Subcutaneous abdominal adipose tissue (tissue), 5 donors: ENCODE data around the gene GUCA1A.

ENCODE experiments used
- H3K27ac ChIP-seq: one replicate; pipeline ENCODE4 v1.7.0; 2013; ENCODE audit warnings: low read depth, mild to moderate bottlenecking, inconsistent platforms, low read length, moderate library complexity
- H3K27me3 ChIP-seq, 5 donors: one replicate each; pipeline ENCODE4 v1.7.0; 2013; ENCODE audit warnings: low read length in 5 of 5, inconsistent platforms in 1 of 5; ENCODE audit not compliant: control insufficient read depth in 5 of 5, insufficient read depth in 4 of 5
- H3K36me3 ChIP-seq, 5 donors: one replicate each; pipeline ENCODE4 v1.7.0; 2013; ENCODE audit warnings: low read length in 5 of 5; ENCODE audit not compliant: control insufficient read depth in 5 of 5, insufficient read depth in 5 of 5
- H3K4me1 ChIP-seq, 5 donors: one replicate each; pipeline ENCODE4 v1.7.0; 2013; ENCODE audit warnings: low read length in 5 of 5, mild to moderate bottlenecking in 3 of 5, moderate library complexity in 1 of 5; ENCODE audit not compliant: control insufficient read depth in 5 of 5, insufficient read depth in 5 of 5
- H3K4me3 ChIP-seq, 5 donors: one replicate each; pipeline ENCODE4 v1.7.0; 2013; ENCODE audit warnings: low read length in 5 of 5, low read depth in 1 of 5
- H3K9ac ChIP-seq, 5 donors: one replicate each; pipeline ENCODE4 v1.7.0; 2013; ENCODE audit warnings: low read length in 5 of 5, mild to moderate bottlenecking in 4 of 5, moderate library complexity in 3 of 5
- H3K9me3 ChIP-seq, 5 donors: one replicate each; pipeline ENCODE4 v1.7.0; 2013; ENCODE audit warnings: low read length in 5 of 5; ENCODE audit not compliant: control insufficient read depth in 5 of 5
- donor health status: healthy.
- donor health status: healthy.
- donor health status: healthy.
- donor health status: healthy.
- donor health status: healthy.

Gene GUCA1A

DNA sequence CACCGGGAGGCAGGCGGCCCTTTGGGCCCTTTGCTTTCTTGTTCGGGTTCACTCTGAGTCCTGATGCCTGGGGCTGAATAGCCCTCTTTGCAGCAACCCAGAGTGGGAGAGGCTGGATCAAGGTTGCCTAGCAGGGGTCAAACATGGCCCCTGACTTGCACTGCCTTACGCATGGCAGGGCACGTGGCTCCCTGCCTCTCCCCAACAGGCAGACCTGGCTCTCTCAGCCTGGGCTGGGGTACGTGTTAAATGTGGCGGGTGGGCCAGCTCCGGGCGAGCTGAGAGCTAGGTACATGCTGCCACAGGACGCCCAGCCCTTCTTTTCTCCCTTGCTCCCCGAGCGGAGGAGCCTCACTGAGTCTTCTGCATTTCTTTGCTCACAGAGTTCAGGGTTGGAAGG is 38.0 kb upstream of the GUCA1A start:
- H3K27me3 ChIP-seq: peaks cover 0 to 8% (median 0%) of the 10 kb centered on the region in 5 donors
- H3K27ac ChIP-seq: no peak overlapping the region

DNA sequence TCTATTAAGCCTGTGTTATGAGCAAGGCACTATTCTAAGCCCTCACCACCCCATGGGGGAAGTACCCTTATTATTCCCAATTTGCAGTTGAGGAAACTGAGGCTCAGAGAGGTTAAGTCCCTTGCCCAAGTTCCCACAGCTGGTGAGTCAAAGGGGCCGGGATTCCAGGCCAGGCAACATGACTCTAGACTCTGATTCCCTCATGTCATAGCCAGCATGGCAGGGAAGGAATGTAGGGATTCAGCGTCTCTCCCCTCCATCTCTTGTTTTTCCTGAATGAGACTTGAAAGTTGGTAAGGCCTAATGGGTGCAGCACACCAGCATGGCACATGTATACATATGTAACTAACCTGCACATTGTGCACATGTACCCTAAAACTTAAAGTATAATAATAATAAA is 37.4 kb upstream of the GUCA1A start:
- H3K36me3 ChIP-seq: no peaks in the 10 kb centered on the region
- H3K27ac ChIP-seq: no peak overlapping the region
- no peaks in the 10 kb centered on the region for H3K9me3 ChIP-seq
- H3K4me3 ChIP-seq: no peak overlapping the region
- no peak overlapping the region for H3K9ac ChIP-seq
- peaks cover 0 to 5% (median 0%) of the 10 kb centered on the region in 5 donors for H3K4me1 ChIP-seq
- peaks cover 0 to 8% (median 0%) of the 10 kb centered on the region in 5 donors for H3K27me3 ChIP-seq

More for the DNA sequence above, 38.0 kb upstream of the GUCA1A start:
- Histone ChIP-seq H3K9ac (no peak overlapping the region), H3K4me1 (peaks cover 0 to 4% (median 0%) of the 10 kb centered on the region in 5 donors), H3K4me3 (no peak overlapping the region), H3K36me3 (no peaks in the 10 kb centered on the region), H3K9me3 (no peaks in the 10 kb centered on the region)

DNA sequence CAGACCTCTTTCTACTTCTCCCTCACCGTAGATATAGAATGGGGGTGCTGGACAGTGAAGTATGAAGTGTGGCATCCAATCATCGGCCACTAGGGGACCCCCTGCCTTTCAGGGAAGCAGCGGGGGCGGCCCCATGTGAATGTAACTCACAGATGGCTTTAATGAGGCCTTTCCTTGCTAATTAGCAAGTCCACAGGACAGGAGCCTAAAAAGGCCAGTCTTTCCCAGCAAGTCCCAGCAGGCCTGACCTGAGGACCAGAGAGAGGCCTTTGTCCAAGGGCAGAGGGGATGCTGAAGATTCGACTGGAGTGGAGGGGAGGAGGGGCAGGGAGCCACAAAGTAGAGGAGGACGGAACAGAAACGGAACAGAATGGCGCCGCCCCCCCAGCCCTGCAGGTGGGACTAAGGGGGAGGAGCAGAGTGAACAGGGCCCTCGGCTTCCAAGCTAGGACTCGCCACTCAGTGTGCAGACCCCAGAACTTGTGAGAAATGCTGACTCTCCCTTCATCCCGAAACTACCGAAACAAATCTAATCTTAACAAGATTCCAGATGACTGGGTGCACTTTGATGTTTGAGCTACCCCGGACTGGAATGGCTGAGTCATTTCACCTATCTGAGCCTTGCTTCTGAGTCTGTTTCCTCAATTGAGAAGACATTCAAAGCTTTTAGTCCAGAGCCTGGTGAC is 36.5 kb upstream of the GUCA1A start:
- H3K27me3 ChIP-seq: peaks cover 0 to 6% (median 2%) of the 10 kb centered on the region in 5 donors
- H3K9me3 ChIP-seq: no peaks in the 10 kb centered on the region
- H3K36me3 ChIP-seq: no peaks in the 10 kb centered on the region
- peaks cover 0 to 13% (median 7%) of the 10 kb centered on the region in 5 donors for H3K4me1 ChIP-seq
- H3K9ac ChIP-seq: no peak overlapping the region
- H3K27ac ChIP-seq: no peak overlapping the region
- no peak overlapping the region for H3K4me3 ChIP-seq

DNA sequence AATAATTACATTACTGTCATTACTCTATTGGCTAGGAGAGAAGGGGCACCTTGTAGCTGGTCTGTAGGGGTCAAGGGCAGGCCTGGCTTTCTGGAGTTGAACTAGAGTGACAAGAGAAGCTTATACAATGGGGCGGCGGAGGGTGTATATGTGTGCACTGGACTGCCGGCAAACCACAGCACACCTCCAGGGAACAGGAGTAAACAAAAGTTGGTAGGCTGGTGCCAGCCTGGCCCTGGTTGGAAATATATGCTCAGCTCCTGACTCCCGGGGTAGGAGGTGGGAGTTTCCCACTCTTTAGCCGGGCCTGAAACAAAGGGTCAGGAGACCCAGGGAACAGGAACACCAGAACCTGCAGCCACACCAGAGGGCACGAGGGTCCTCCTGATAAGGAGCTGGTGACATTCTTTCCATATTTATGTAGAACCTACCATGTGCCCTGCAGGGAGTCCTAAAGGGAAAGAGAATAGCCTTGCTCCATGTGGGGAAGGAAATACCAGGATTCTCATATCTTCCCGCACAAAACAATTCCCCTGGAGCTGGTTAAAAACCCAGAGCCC is 35.9 kb upstream of the GUCA1A start:
- Histone ChIP-seq H3K4me1 (peaks cover 0 to 19% (median 13%) of the 10 kb centered on the region in 5 donors), H3K36me3 (no peaks in the 10 kb centered on the region), H3K4me3 (no peak overlapping the region), H3K9ac (no peak overlapping the region), H3K27me3 (peaks cover 0 to 10% (median 2%) of the 10 kb centered on the region in 5 donors), H3K9me3 (no peaks in the 10 kb centered on the region), H3K27ac (no peak overlapping the region)

DNA sequence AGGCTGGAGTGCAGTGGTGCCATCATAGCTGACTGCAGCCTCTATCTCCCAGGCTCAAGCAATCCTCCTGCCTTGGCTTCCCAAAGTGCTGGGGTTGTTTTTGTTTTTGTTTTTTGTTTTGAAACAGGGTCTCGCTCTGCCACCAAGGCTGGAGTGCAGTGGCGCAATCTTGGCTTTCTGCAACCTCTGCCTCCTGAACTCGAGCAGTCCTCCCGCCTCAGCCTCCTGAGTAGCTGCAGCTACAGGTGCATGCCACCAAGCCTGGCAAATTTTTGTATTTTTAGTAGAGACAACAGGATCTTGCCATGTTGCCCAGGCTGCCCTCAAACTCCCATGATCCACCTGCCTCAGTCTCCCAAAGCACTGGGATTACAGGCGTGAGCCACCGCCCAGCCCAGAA is 35.0 kb upstream of the GUCA1A start:
- Histone ChIP-seq H3K9me3 (no peaks in the 10 kb centered on the region), H3K4me1 (peaks cover 0 to 26% (median 20%) of the 10 kb centered on the region in 5 donors), H3K4me3 (no peak overlapping the region), H3K36me3 (no peaks in the 10 kb centered on the region), H3K27ac (no peak overlapping the region), H3K27me3 (peaks cover 0 to 15% (median 6%) of the 10 kb centered on the region in 5 donors), H3K9ac (no peak overlapping the region)

DNA sequence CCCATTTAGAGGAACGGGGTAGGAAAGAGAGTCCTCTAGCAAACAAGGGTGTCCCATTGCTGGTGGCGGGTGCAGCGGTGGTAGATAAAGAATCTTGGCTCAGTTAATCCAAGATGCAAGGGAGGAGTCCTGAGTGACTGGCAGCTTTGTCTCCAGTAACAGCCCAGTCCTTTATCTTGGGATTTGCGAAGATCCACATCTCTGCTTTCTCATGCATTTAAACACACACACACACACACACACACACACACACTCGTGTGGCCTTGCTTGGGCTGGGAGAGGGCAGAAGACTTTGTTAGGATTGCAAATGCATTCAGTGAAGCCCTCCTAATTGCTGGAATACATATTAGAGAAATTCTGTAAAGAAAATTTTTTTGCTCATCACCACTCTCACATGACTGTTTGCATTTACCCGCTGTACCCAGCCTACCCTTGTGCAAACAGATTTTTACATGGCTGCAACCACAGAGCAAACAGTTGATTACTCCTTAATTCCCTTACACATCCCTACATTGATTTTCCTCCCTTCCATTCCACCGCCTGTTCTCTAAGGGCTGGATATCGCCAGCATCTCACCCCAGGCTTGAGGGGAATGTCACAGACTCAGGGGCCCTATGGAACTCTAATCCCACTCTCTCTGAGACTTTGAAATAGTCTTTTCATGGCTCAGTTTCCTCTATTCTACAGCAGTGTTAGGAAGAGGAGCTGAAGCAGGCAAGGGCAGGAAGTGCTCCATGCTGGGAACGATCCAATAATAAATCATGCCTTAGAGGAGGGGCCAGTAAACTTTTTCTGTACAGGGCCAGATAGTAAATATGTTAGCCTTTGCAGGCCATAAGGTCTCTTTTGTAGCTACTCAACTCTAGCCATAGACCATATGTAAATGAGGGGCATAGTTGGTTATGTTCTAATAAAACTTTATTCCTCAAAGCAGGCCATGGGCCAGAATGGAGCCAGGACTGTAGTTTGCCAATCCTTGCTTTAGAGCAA is 34.2 kb upstream of the GUCA1A start:
- H3K4me3 ChIP-seq: no peak overlapping the region
- peaks cover 0 to 26% (median 20%) of the 10 kb centered on the region in 5 donors for H3K4me1 ChIP-seq
- no peaks in the 10 kb centered on the region for H3K9me3 ChIP-seq
- H3K27ac ChIP-seq: no peak overlapping the region
- no peaks in the 10 kb centered on the region for H3K36me3 ChIP-seq
- no peak overlapping the region for H3K9ac ChIP-seq
- H3K27me3 ChIP-seq: peaks cover 0 to 21% (median 7%) of the 10 kb centered on the region in 5 donors

DNA sequence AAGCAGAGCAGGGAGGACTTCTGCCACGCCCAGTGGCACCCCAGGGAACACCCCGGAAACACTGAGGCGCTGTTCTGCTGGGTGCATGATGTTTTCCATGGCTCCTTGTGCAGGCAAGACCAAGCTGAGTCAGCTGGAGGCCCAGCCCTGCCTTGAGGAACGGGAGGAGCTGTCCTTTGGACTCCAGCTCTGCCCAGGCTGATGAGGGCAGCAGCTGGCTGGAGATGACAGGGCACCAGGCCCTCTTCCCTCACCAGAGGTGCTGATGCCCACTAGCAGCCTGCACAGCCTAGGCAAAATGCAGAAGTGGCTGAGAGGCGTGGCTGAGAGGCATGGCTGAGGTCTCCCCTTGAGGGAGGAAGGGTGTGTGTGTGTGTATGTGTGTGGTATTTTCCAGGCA is 33.1 kb upstream of the GUCA1A start:
- H3K9ac ChIP-seq: no peak overlapping the region
- no peak overlapping the region for H3K4me3 ChIP-seq

DNA sequence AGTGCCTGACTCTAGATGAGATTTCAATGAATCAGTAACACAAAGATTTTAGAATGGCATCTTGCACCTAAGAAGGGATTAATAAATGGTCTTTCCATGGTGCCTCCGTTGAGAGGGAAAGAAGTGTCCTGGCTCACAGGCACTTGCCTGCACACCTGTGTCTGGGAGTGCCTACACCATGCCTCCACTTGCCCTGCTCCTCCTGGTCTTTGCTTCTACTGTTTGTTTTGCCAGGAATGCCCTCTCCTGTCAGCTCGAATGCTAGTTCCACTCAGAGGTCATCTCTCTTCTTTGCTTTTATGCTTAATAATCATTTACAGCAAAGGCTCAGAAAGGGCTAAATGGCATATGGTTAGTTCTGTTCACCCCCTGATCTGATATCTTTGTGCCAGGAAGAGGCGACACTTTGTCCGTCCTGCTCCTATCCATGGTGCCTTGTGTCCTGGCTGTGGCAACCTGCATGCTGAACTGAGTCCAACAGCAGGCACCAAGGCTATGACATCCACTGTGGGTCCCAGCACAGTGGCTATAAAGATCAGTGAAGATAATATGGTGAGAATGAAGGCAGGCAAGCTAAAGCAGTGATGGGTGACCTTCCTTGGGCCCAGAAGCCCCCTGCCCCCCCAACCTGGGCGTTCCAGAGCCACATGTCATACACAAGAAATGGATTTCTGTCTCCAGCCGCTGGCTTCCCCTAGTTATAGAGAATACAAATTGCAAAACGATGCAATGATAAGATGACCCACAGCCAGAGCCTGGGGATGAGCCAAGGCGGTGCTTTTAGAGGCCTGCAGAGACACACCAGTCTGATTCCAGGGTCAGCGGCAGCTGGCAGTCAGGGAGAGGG is 32.2 kb upstream of the GUCA1A start:
- H3K27ac ChIP-seq: no peak overlapping the region
- peaks cover 0 to 22% (median 7%) of the 10 kb centered on the region in 5 donors for H3K27me3 ChIP-seq
- H3K4me3 ChIP-seq: peak overlapping the region; percentile 55 to 71 (median 57)
- no peaks in the 10 kb centered on the region for H3K9me3 ChIP-seq
- H3K9ac ChIP-seq: peak overlapping the region in 2 of 5 donors; percentile 25 to 64
- no peaks in the 10 kb centered on the region for H3K36me3 ChIP-seq
- peaks cover 0 to 26% (median 20%) of the 10 kb centered on the region in 5 donors for H3K4me1 ChIP-seq

More for the DNA sequence above, 33.1 kb upstream of the GUCA1A start:
- no peak overlapping the region for H3K27ac ChIP-seq
- no peaks in the 10 kb centered on the region for H3K9me3 ChIP-seq
- H3K4me1 ChIP-seq: peaks cover 0 to 26% (median 20%) of the 10 kb centered on the region in 5 donors
- H3K27me3 ChIP-seq: peaks cover 0 to 20% (median 7%) of the 10 kb centered on the region in 5 donors
- H3K36me3 ChIP-seq: no peaks in the 10 kb centered on the region

DNA sequence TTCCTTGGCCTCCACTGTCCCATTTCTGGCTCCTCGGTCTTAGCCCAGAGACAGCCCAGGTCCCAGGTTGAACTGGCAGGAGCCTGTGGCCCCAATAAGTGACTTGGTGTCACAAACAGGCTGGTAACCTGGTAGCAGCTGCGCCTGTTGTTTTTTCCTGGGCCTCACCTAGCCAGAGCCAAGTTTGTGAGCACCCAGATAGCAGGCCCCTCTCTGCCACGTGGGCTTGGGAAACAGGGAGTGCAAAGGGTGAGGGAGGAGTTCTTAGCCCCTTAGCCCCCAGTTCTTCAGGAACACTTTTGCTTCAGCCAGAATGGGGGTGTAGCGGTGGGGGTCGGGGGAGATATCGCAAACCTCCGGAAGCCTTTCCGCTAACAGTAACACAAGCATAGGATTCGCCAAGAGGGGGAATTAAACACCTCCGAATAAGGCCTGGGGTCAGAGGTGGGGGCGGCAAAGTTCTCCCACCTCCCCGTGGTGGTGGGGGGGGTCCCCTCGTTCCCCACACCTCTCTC is 31.5 kb upstream of the GUCA1A start:
- H3K27me3 ChIP-seq: peaks cover 0 to 22% (median 7%) of the 10 kb centered on the region in 5 donors
- H3K36me3 ChIP-seq: no peaks in the 10 kb centered on the region
- peak overlapping the region; percentile 55 to 71 (median 57) for H3K4me3 ChIP-seq
- H3K4me1 ChIP-seq: peaks cover 0 to 26% (median 20%) of the 10 kb centered on the region in 5 donors
- peak overlapping the region; percentile 16 for H3K27ac ChIP-seq
- H3K9me3 ChIP-seq: no peaks in the 10 kb centered on the region
- peak overlapping the region in 3 of 5 donors; percentile 21 to 64 (median 25) for H3K9ac ChIP-seq
